H9 (cell line): ENCODE data around the gene HEBP2. TPM values are rescaled to one million over a fixed set of nuclear protein-coding genes. Genes with fewer than 3 reads are reported as not detected.

Experiments used
- DNase-seq: peaks from one replicate; pipeline ENCODE4 v3.0.0-alpha.2; 2017
- H2AFZ ChIP-seq: one replicate; pipeline ENCODE4 v1.6.1; 2013; ENCODE audit warnings: mild to moderate bottlenecking, low read length, control low read depth, moderate library complexity
- H2AK5ac ChIP-seq: 2 replicates; pipeline ENCODE4 v1.6.1; 2013; ENCODE audit warnings: low read length, control low read depth, mixed read lengths; ENCODE audit not compliant: insufficient read length
- H2BK120ac ChIP-seq: one replicate; pipeline ENCODE4 v1.6.1; 2013; ENCODE audit warnings: low read depth, mild to moderate bottlenecking, low read length, control low read depth, inconsistent platforms; ENCODE audit not compliant: poor library complexity, severe bottlenecking
- H2BK12ac ChIP-seq: 2 replicates; pipeline ENCODE4 v1.6.1; 2013; ENCODE audit warnings: low read length, control low read depth, mixed read lengths, low read depth; ENCODE audit not compliant: insufficient read length
- H2BK15ac ChIP-seq: 2 replicates; pipeline ENCODE4 v1.6.1; 2013; ENCODE audit warnings: low read depth, low read length, control low read depth
- H2BK20ac ChIP-seq: one replicate; pipeline ENCODE4 v1.6.1; 2013; ENCODE audit warnings: low read depth, mild to moderate bottlenecking, low read length, control low read depth, inconsistent platforms; ENCODE audit not compliant: poor library complexity, severe bottlenecking
- H2BK5ac ChIP-seq: 2 replicates; pipeline ENCODE4 v1.6.1; 2013; ENCODE audit warnings: low read length, control low read depth, mixed read lengths; ENCODE audit not compliant: insufficient read length
- H3K14ac ChIP-seq: 2 replicates; pipeline ENCODE4 v1.6.1; 2013; ENCODE audit warnings: low read length, control low read depth; ENCODE audit not compliant: insufficient read depth
- H3K18ac ChIP-seq: 2 replicates; pipeline ENCODE4 v1.6.1; 2013; ENCODE audit warnings: low read depth, mild to moderate bottlenecking, mixed read lengths, low read length, control low read depth; ENCODE audit not compliant: insufficient read length
- H3K23ac ChIP-seq: 2 replicates; pipeline ENCODE4 v1.6.1; 2013; ENCODE audit warnings: low read length, control low read depth, mixed read lengths, low read depth; ENCODE audit not compliant: insufficient read length
- H3K23me2 ChIP-seq: 2 replicates; pipeline ENCODE4 v1.6.1; 2013; ENCODE audit warnings: low read depth, mild to moderate bottlenecking, mixed read lengths, low read length, control low read depth; ENCODE audit not compliant: insufficient read length, poor library complexity, severe bottlenecking
- H3K27ac ChIP-seq: 2 replicates; pipeline ENCODE4 v1.5.1; 2013; ENCODE audit warnings: low read length, control low read depth, mixed read lengths, low read depth; ENCODE audit not compliant: insufficient read length
- H3K27me3 ChIP-seq: 2 replicates; pipeline ENCODE4 v1.6.1; 2013; ENCODE audit warnings: low read length, control low read depth, inconsistent platforms; ENCODE audit not compliant: insufficient read depth
- H3K4ac ChIP-seq: 2 replicates; pipeline ENCODE4 v1.6.1; 2013; ENCODE audit warnings: low read depth, mild to moderate bottlenecking, control low read depth, inconsistent platforms, low read length, moderate library complexity
- H3K4me1 ChIP-seq: 2 replicates; pipeline ENCODE4 v1.6.1; 2013; ENCODE audit warnings: low read length, control low read depth, inconsistent platforms; ENCODE audit not compliant: insufficient read depth
- H3K4me2 ChIP-seq: 2 replicates; pipeline ENCODE4 v1.6.1; 2013; ENCODE audit warnings: low read length, control low read depth, mixed read lengths; ENCODE audit not compliant: insufficient read length, insufficient read depth
- H3K56ac ChIP-seq: 2 replicates; pipeline ENCODE4 v1.6.1; 2013; ENCODE audit warnings: low read depth, mild to moderate bottlenecking, mixed read lengths, low read length, control low read depth; ENCODE audit not compliant: insufficient read length
- H3K79me1 ChIP-seq: 2 replicates; pipeline ENCODE4 v1.6.1; 2013; ENCODE audit warnings: low read depth, mild to moderate bottlenecking, moderate library complexity, low read length, control low read depth, inconsistent platforms; ENCODE audit not compliant: insufficient read depth, poor library complexity, severe bottlenecking
- H3K79me2 ChIP-seq: 2 replicates; pipeline ENCODE4 v1.6.1; 2013; ENCODE audit warnings: low read length, control low read depth, inconsistent platforms; ENCODE audit not compliant: insufficient read depth
- H3K9ac ChIP-seq: 2 replicates; pipeline ENCODE4 v1.6.1; 2013; ENCODE audit warnings: low read length, control low read depth, mixed read lengths; ENCODE audit not compliant: insufficient read length; ENCODE audit errors: extremely low read depth
- H3K9me3 ChIP-seq: one replicate; pipeline ENCODE4 v1.6.1; 2013; ENCODE audit warnings: low read depth, low read length, inconsistent platforms; ENCODE audit not compliant: control insufficient read depth
- H3T11ph ChIP-seq: one replicate; pipeline ENCODE4 v1.6.1; 2013; ENCODE audit warnings: mild to moderate bottlenecking, low read length, control low read depth, inconsistent platforms
- H4K20me1 ChIP-seq: one replicate; pipeline ENCODE4 v1.6.1; 2013; ENCODE audit not compliant: control insufficient read depth, insufficient read length, insufficient read depth
- H4K5ac ChIP-seq: 2 replicates; pipeline ENCODE4 v1.6.1; 2013; ENCODE audit warnings: low read depth, mild to moderate bottlenecking, mixed read lengths, low read length, control low read depth; ENCODE audit not compliant: insufficient read length
- H4K8ac ChIP-seq: replicated peaks from 2 replicates; pipeline ENCODE4 v1.6.1; 2013; ENCODE audit warnings: low read length, control low read depth, mixed read lengths, low read depth; ENCODE audit not compliant: insufficient read length
- H4K91ac ChIP-seq: 2 replicates; pipeline ENCODE4 v1.6.1; 2013; ENCODE audit warnings: low read depth, mild to moderate bottlenecking, moderate library complexity, mixed read lengths, low read length, control low read depth; ENCODE audit not compliant: insufficient read length
- H3K27ac Mint-ChIP-seq, 3 experiments: 2 replicates in 2 of 3; 3 replicates in 1 of 3; pipeline ENCODE4 v1.8.0; 2020 to 2021; ENCODE audit warnings: mixed read lengths in 3 of 3, mild to moderate bottlenecking in 1 of 3, moderate library complexity in 1 of 3
- H3K27me3 Mint-ChIP-seq: 2 replicates; pipeline ENCODE4 v1.8.0; 2021; ENCODE audit warnings: low read depth, mild to moderate bottlenecking, moderate library complexity, mixed read lengths
- H3K36me3 Mint-ChIP-seq, 3 experiments: 2 replicates in 2 of 3; 3 replicates in 1 of 3; pipeline ENCODE4 v1.8.0; 2020 to 2021; ENCODE audit warnings: low read depth in 3 of 3, mixed read lengths in 3 of 3; ENCODE audit not compliant: insufficient read depth in 1 of 3
- H3K4me1 Mint-ChIP-seq, 2 experiments: 2 replicates each; pipeline ENCODE4 v1.8.0; 2020; ENCODE audit warnings: mixed read lengths in 2 of 2
- H3K4me3 Mint-ChIP-seq, 2 experiments: 2 replicates in 1 of 2; 3 replicates in 1 of 2; pipeline ENCODE4 v1.8.0; 2020 to 2021; ENCODE audit warnings: mild to moderate bottlenecking in 2 of 2, mixed read lengths in 2 of 2, moderate library complexity in 1 of 2
- H3K9me3 Mint-ChIP-seq, 2 experiments: 2 replicates in 1 of 2; 3 replicates in 1 of 2; pipeline ENCODE4 v1.8.0; 2020; ENCODE audit warnings: mild to moderate bottlenecking in 2 of 2, mixed read lengths in 2 of 2, moderate library complexity in 1 of 2
- CTCF ChIP-seq: fragments of 200-600 bp; sonication (generic); conservative IDR thresholded peaks from 3 replicates; pipeline ENCODE4 v1.8.0; 2021; ENCODE audit warnings: antibody characterized with exemption, mild to moderate bottlenecking
- WGBS: extraction: QIAGEN DNeasy Blood & Tissue Kit; methylation state at CpG from one replicate; pipeline ENCODE4 v1.1.7; 2013; ENCODE audit warnings: missing lambda C conversion rate, low lambda C conversion rate, mixed read lengths; ENCODE audit not compliant: insufficient read length; ENCODE audit errors: extremely low coverage; 5-methylcytosine and 5-hydroxymethylcytosine counted together
- total RNA-seq: library from RNA; stranded (reverse); gene quantifications from 2 replicates; pipeline ENCODE4 v1.2.1, GENCODE V29; 2021

The HEBP2 gene
- total RNA-seq, 1 experiment from 2014 or later: 57.8 TPM

GRCh38 chr6:138393871-138394783, 9.9 kb upstream of the HEBP2 start:
- Histone ChIP-seq H3K27me3 (no peaks in the 10 kb centered on the region), H4K91ac (no peak overlapping the region), H3K18ac (no peak overlapping the region), H3K9ac (no peak overlapping the region), H4K20me1 (no peaks in the 10 kb centered on the region), H3K14ac (no peak overlapping the region), H2BK5ac (no peak overlapping the region), H3K79me1 (no peaks in the 10 kb centered on the region), H2BK12ac (no peak overlapping the region), H3T11ph (no peak overlapping the region), H2AK5ac (no peak overlapping the region), H3K9me3 (no peaks in the 10 kb centered on the region), H4K8ac (no peak overlapping the region), H3K4me2 (no peak overlapping the region), H4K5ac (no peak overlapping the region), H3K4ac (no peak overlapping the region), H2BK120ac (no peak overlapping the region), H3K27ac (no peak overlapping the region), H3K23me2 (no peaks in the 10 kb centered on the region), H2BK15ac (no peak overlapping the region), H3K23ac (no peak overlapping the region), H2AFZ (no peak overlapping the region), H3K79me2 (no peaks in the 10 kb centered on the region), H2BK20ac (no peak overlapping the region), H3K56ac (no peak overlapping the region), H3K4me1 (no peaks in the 10 kb centered on the region)
- H3K4me1 Mint-ChIP-seq: peaks cover 1 to 4% of the 10 kb centered on the region in 2 experiments
- no CpG with 5 or more reads among the region's 5 CpGs for WGBS
- no peaks in the 10 kb centered on the region for H3K9me3 Mint-ChIP-seq
- DNase-seq: no peak
- no peaks in the 10 kb centered on the region for H3K36me3 Mint-ChIP-seq
- H3K4me3 Mint-ChIP-seq: no peak overlapping the region
- no peak for TF ChIP-seq CTCF
- H3K27me3 Mint-ChIP-seq: no peaks in the 10 kb centered on the region
- no peak overlapping the region for H3K27ac Mint-ChIP-seq
